Activated CD4-positive, alpha-beta memory T cell treated with anti-CD3 and anti-CD28 coated beads for 36 hours (primary cell): ENCODE results near the gene PGA4. TPM values are rescaled to one million over a fixed set of nuclear protein-coding genes. Genes with fewer than 3 reads are reported as not detected.
"Not testable (repeated sequence)": the region's sequence is repeated elsewhere in the genome, so short reads cannot be mapped to it uniquely, and the experiment has no call there.

ENCODE experiments used
- CTCF ChIA-PET: fragments of 350-600 bp; sonication (Branson Sonifier 250); formaldehyde crosslinking; loops from one replicate; lab custom pipeline; 2021; ENCODE audit warnings: antibody characterized with exemption, inconsistent platforms; lab: Charles Lee
- POLR2A ChIA-PET: fragments of 350-600 bp; sonication (Branson Sonifier 250); formaldehyde crosslinking; loops from one replicate; lab custom pipeline; 2021; ENCODE audit warnings: antibody characterized with exemption; lab: Charles Lee
- DNase-seq: peaks from one replicate; pipeline ENCODE4 v3.0.0-alpha.2; 2020
- H3K27ac Mint-ChIP-seq: one replicate; pipeline ENCODE4 v1.8.0; 2021; ENCODE audit warnings: mixed read lengths
- H3K27me3 Mint-ChIP-seq: one replicate; pipeline ENCODE4 v1.8.0; 2021; ENCODE audit warnings: mixed read lengths
- H3K36me3 Mint-ChIP-seq: one replicate; pipeline ENCODE4 v1.8.0; 2021; ENCODE audit warnings: mixed read lengths
- H3K4me1 Mint-ChIP-seq: one replicate; pipeline ENCODE4 v1.8.0; 2021; ENCODE audit warnings: low read depth, mixed read lengths
- H3K4me3 Mint-ChIP-seq: one replicate; pipeline ENCODE4 v1.8.0; 2021; ENCODE audit warnings: mild to moderate bottlenecking, mixed read lengths
- H3K9me3 Mint-ChIP-seq: one replicate; pipeline ENCODE4 v1.8.0; 2021; ENCODE audit warnings: mixed read lengths
- intact Hi-C: fragments of 100-400 bp; cut with micrococcal nuclease; formaldehyde crosslinking; loops from one replicate; pipeline ENCODE4 v1.15.1; 2023
- total RNA-seq, 2 experiments: library from RNA; stranded (reverse); gene quantifications; one replicate each; pipeline ENCODE4 v1.2.3, GENCODE V29; 2021

Gene PGA4
- total RNA-seq, 2 experiments from 2014 or later: not detected

DNA sequence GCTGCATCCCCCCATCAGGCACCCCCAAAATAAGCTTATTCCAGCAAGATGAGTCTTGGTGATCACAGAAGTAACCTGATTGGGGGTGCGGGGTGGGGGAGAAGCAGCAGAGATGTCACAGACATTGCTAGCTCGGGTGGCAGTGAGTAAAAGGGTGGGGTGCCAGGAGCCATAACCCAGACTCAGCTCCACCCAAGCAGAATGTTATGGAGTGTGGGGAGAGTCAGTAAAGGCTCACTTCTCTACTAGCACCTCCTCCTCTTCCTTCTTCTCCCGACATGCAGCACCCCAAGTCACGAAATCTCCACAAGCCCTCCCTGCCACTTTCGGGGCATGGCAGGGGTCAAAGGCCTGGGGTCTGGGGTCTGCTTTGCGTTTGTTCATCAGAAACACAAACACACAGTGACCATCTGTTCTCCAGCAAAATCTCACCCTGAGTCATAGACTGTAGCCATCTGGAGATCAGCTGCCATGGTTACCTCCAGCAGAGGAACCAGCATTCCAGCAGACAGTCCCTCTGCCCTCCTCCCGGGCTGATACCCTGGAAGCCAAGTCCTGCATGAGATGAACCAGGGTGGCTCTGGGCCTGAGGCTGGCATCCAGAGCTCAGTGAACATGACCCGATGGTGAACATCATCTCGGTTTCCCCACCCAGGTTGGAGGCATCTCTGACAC is 14.4 kb upstream of the PGA4 start:
- H3K9me3 Mint-ChIP-seq, DNase-seq, H3K27ac Mint-ChIP-seq, intact Hi-C loops, POLR2A ChIA-PET, H3K4me1 Mint-ChIP-seq, H3K4me3 Mint-ChIP-seq, H3K36me3 Mint-ChIP-seq, CTCF ChIA-PET, H3K27me3 Mint-ChIP-seq: not testable (repeated sequence)

DNA sequence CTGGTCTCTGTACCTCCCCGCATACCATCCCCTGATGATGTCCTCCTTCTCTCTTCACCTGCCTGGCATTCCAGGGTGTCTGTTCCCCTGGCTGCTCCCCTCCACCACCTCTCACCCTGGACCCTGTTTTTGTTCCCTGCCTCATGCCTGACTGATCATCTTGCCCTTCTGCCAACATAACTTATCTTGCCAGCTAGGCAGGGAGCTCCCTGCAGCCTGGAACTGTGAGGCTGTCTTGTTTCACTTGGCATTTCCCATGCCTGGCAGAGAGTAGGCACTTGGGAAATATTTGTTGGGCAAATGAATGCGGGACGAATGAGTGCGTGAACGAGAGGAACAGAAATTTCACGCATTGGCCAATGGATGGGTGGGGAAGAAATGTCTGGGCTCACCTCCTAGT is 11.5 kb upstream of the PGA4 start:
- intact Hi-C loops, DNase-seq, H3K4me3 Mint-ChIP-seq, H3K36me3 Mint-ChIP-seq, H3K9me3 Mint-ChIP-seq, H3K27ac Mint-ChIP-seq, H3K27me3 Mint-ChIP-seq, CTCF ChIA-PET, POLR2A ChIA-PET, H3K4me1 Mint-ChIP-seq: not testable (repeated sequence)

DNA sequence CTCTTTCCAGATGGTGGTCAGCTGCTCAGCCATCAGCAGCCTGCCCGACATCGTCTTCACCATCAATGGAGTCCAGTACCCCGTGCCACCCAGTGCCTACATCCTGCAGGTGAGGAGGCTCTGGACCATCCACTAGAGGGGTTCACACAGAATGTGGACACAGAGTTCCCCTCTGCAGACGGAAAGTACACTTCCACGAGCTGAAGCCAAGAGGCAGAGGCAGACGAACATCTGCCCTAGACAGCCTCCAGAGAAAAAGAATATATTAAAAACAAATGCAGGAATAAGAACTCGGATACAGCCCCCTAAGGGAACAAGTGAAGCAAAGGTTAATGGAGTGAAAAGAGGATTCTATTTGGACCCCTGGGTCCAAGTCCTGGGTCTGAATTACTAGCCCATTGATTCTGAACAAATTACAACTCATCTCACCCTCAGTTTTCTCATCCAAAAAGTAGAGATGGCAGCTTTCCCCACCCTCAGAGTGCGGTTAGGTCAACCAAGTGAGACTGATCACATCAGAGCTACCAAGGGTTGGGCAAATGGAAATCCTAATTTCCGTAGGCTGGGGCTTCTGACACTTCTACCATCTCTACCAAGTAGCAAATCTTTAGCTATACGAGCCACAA is 10.7 kb upstream of the PGA4 start:
- CTCF ChIA-PET, H3K27ac Mint-ChIP-seq, H3K27me3 Mint-ChIP-seq, H3K4me3 Mint-ChIP-seq, DNase-seq, H3K4me1 Mint-ChIP-seq, intact Hi-C loops, H3K36me3 Mint-ChIP-seq, POLR2A ChIA-PET, H3K9me3 Mint-ChIP-seq: not testable (repeated sequence)

DNA sequence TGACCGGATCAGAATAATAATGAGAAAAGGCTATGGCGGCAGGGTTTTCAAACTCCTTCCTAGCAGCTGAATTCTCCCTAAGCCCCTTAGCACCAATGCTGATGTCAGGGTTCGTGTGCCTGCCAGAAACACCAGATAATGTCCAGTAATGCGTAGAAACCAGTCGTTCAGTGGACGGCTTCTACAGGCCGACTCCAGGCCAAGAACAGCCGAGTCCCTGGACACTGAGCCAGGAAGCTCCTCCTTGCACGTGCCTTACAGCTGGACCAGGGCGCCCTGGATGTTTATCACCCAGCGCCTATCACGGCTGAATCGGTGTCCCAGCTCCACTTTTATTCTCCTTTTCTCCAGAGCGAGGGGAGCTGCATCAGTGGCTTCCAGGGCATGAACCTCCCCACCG is 9.9 kb upstream of the PGA4 start:
- H3K27me3 Mint-ChIP-seq, H3K9me3 Mint-ChIP-seq, CTCF ChIA-PET: not testable (repeated sequence)

DNA sequence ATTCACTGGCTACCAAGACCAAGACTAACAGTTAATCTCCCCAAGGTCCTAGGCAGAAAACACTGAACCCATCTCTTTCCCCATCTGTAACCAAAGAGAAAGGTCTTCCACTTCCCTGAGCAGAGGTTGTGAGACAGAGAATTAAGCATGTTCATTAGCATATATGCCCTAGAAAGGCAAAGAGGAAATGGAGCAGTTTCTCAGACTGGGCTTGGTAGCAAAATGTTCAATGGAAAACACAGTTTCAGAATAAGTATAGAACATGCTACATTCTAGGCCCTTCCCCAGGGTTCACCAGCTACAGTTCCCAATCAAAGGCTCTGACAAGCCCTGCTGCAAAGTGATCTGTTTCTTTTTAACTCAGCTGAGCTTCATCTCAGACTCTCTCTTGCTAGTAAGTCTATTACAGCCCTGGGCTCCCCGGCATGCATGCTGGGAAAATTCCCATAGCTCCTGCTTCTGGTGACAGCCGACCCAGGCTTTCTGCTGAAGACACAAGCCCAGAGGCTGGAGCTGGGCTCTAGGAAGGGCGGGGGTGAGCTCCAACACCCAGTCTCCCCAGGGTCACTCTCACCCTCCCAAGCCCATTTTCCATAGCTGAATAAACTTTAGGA is 8.3 kb upstream of the PGA4 start:
- H3K4me3 Mint-ChIP-seq, H3K36me3 Mint-ChIP-seq, intact Hi-C loops, H3K4me1 Mint-ChIP-seq, H3K27ac Mint-ChIP-seq, H3K27me3 Mint-ChIP-seq, DNase-seq, H3K9me3 Mint-ChIP-seq, CTCF ChIA-PET, POLR2A ChIA-PET: not testable (repeated sequence)

More for the DNA sequence above, 9.9 kb upstream of the PGA4 start:
- H3K27ac Mint-ChIP-seq, POLR2A ChIA-PET, H3K36me3 Mint-ChIP-seq, DNase-seq, H3K4me1 Mint-ChIP-seq, H3K4me3 Mint-ChIP-seq, intact Hi-C loops: not testable (repeated sequence)

DNA sequence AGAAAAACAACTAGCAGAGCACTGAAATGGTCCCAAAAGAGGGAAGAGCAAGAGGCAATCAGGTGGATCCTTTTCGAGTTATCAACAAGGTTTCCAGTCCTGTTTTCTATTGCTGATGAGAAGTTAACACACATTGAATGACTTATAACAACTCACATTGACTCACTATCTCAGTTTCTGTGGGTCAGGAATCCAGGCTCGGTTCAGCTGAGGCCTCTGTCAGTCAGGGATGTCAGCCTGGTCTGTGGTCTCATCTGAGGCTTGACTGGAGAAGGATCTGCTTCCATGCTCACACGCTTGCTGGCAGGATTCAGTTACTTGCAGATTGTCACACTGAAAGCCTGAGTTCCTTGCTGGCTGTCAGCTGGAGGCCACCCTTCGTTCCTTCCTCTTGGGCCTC is 3.8 kb upstream of the PGA4 start:
- H3K4me3 Mint-ChIP-seq, H3K27me3 Mint-ChIP-seq, DNase-seq, CTCF ChIA-PET, POLR2A ChIA-PET, H3K27ac Mint-ChIP-seq, H3K9me3 Mint-ChIP-seq, intact Hi-C loops, H3K4me1 Mint-ChIP-seq, H3K36me3 Mint-ChIP-seq: not testable (repeated sequence)

DNA sequence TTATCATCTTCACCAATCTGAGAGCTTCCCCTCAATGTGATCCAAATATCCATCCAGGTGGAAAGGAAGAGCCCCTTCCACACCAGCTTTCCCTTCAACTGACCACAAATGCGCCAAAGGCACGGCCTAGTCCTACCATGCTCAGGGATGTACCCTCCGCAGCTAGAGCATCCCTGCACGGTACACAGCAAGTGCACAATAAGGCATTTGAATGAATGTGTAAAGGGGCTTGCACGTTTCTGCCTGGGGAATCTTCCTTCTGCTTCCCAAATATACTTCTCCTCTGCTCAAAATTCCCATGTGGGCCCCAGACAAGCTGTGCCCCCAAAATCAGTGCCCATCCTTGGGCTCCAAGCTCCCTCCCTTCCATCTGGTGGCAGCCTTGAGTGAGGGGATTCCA is 3.1 kb upstream of the PGA4 start:
- H3K27ac Mint-ChIP-seq, H3K4me1 Mint-ChIP-seq, H3K36me3 Mint-ChIP-seq, DNase-seq, H3K9me3 Mint-ChIP-seq, POLR2A ChIA-PET, CTCF ChIA-PET, intact Hi-C loops, H3K27me3 Mint-ChIP-seq, H3K4me3 Mint-ChIP-seq: not testable (repeated sequence)

DNA sequence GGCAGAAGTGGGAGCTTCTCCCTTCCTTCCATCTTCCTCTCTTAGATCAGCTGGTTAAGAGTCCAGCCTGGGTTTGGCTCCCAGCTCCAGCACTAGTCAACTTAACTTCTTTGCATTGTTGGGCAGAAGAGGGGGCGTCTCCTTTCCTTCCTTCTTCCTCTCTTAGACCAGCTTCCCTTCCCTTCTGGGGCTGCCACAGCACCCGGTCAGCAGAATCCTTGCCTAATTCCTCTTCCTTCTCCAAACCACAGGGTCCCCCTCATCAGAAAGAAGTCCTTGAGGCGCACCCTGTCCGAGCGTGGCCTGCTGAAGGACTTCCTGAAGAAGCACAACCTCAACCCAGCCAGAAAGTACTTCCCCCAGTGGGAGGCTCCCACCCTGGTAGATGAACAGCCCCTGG is 545 bp downstream of the PGA4 start:
- H3K27me3 Mint-ChIP-seq, intact Hi-C loops, H3K9me3 Mint-ChIP-seq, H3K36me3 Mint-ChIP-seq, CTCF ChIA-PET, H3K4me3 Mint-ChIP-seq, H3K27ac Mint-ChIP-seq, DNase-seq, POLR2A ChIA-PET, H3K4me1 Mint-ChIP-seq: not testable (repeated sequence)

DNA sequence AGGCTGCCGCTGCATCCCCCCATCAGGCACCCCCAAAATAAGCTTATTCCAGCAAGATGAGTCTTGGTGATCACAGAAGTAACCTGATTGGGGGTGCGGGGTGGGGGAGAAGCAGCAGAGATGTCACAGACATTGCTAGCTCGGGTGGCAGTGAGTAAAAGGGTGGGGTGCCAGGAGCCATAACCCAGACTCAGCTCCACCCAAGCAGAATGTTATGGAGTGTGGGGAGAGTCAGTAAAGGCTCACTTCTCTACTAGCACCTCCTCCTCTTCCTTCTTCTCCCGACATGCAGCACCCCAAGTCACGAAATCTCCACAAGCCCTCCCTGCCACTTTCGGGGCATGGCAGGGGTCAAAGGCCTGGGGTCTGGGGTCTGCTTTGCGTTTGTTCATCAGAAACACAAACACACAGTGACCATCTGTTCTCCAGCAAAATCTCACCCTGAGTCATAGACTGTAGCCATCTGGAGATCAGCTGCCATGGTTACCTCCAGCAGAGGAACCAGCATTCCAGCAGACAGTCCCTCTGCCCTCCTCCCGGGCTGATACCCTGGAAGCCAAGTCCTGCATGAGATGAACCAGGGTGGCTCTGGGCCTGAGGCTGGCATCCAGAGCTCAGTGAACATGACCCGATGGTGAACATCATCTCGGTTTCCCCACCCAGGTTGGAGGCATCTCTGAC is 4.5 kb downstream of the PGA4 start:
- H3K4me1 Mint-ChIP-seq, DNase-seq, H3K4me3 Mint-ChIP-seq, CTCF ChIA-PET, H3K9me3 Mint-ChIP-seq, POLR2A ChIA-PET, H3K36me3 Mint-ChIP-seq, H3K27ac Mint-ChIP-seq, H3K27me3 Mint-ChIP-seq, intact Hi-C loops: not testable (repeated sequence)

DNA sequence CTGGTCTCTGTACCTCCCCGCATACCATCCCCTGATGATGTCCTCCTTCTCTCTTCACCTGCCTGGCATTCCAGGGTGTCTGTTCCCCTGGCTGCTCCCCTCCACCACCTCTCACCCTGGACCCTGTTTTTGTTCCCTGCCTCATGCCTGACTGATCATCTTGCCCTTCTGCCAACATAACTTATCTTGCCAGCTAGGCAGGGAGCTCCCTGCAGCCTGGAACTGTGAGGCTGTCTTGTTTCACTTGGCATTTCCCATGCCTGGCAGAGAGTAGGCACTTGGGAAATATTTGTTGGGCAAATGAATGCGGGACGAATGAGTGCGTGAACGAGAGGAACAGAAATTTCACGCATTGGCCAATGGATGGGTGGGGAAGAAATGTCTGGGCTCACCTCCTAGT is 7.3 kb downstream of the PGA4 start:
- CTCF ChIA-PET, intact Hi-C loops: not testable (repeated sequence)

DNA sequence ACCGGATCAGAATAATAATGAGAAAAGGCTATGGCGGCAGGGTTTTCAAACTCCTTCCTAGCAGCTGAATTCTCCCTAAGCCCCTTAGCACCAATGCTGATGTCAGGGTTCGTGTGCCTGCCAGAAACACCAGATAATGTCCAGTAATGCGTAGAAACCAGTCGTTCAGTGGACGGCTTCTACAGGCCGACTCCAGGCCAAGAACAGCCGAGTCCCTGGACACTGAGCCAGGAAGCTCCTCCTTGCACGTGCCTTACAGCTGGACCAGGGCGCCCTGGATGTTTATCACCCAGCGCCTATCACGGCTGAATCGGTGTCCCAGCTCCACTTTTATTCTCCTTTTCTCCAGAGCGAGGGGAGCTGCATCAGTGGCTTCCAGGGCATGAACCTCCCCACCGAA is 8.9 kb downstream of the PGA4 start:
- H3K27ac Mint-ChIP-seq, H3K36me3 Mint-ChIP-seq, POLR2A ChIA-PET, H3K4me3 Mint-ChIP-seq, H3K27me3 Mint-ChIP-seq, H3K4me1 Mint-ChIP-seq, DNase-seq, CTCF ChIA-PET, intact Hi-C loops, H3K9me3 Mint-ChIP-seq: not testable (repeated sequence)

More for the DNA sequence above, 7.3 kb downstream of the PGA4 start:
- DNase-seq, H3K4me3 Mint-ChIP-seq, POLR2A ChIA-PET, H3K4me1 Mint-ChIP-seq, H3K27ac Mint-ChIP-seq, H3K27me3 Mint-ChIP-seq, H3K36me3 Mint-ChIP-seq, H3K9me3 Mint-ChIP-seq: not testable (repeated sequence)

DNA sequence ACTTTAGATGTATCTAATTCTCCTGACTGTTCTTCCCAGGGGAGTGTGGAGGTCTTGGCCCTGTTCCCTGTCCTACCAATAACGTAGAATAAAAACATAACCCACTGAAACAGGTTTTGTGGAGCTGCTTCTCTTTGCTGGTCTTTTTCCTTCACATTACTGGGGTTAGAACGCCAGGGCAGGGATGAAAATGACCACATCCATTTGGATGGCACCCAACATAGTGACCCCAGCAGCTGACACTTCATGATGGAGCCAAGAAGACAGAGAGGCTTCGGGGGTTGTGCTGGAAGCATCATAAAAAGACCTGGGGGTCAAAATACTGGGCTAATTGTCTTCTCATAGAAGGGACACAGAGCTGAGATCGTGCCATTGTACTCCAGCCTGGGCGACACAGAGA is 9.4 kb downstream of the PGA4 start:
- H3K4me1 Mint-ChIP-seq, H3K36me3 Mint-ChIP-seq, CTCF ChIA-PET, intact Hi-C loops, POLR2A ChIA-PET, H3K27ac Mint-ChIP-seq, H3K4me3 Mint-ChIP-seq, H3K27me3 Mint-ChIP-seq, DNase-seq, H3K9me3 Mint-ChIP-seq: not testable (repeated sequence)
